ENCODE data around the gene RPS19BP1.
"Not testable (repeated sequence)": the region's sequence is repeated elsewhere in the genome, so short reads cannot be mapped to it uniquely, and the experiment has no call there.

The RPS19BP1 gene

DNA sequence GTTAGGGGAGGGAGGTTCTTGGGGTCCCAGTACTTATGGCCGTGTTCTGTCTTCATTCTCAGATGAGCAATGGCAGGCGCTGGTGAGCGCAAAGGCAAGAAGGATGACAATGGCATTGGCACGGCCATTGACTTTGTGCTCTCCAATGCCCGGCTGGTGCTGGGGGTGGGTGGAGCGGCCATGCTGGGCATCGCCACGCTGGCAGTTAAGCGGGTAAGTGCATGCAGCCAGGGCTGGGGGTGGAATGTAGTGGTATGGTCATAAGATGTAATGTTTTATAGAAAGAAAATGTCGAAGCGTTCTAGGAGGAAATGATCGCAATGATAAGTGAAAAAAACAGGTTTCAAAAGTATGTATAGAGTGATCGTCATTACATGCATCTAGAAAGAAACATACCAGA, 21.3 kb downstream of the RPS19BP1 start:
- DNase-seq, result no peak

DNA sequence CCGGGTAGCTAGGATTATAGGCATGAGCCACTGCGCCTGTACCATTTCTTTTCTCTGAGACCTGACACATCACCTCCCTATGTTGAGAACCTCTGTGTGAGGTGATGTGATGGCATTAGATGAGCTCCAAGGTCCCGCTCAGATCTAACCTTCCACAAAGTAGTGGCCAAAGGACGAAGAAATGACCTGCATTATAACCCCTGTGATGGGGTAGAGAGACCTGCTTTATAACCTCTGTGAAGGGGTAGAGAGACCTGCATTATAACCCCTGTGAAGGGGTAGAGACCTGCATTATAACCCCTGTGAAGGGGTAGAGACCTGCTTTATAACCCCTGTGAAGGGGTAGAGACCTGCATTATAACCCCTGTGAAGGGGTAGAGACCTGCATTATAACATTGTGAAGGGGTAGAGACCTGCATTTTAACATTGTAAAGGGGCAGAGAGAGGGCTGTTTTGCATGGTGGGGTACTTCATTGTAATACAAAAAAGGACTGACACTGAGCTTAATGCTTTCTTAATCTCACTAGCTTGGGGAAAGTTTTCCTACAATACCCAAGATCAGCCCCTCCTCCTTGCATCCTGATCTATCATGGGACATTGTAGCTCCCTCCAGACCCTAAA, 21.9 kb downstream of the RPS19BP1 start:
- DNase-seq, result no peak

DNA sequence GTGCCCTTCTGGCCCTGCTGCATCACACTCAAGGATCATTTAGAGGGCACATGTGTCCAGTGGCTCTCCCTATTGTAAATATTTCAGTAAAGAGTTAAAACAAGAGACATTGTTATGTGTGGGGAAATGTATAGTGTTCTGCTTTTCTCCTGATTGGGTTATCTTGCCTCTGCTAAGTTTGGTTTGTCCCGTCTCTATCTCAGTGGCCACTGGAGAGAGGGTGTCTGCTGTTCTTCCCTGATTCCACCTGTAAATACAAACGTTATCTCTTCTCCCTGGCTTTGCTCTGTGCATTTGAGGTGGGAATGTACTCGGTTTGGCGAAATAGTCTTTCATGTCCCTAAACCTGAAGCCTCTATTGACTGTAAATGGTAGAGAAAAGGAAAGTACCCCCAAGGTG, 24.2 kb downstream of the RPS19BP1 start:
- no peak for DNase-seq

DNA sequence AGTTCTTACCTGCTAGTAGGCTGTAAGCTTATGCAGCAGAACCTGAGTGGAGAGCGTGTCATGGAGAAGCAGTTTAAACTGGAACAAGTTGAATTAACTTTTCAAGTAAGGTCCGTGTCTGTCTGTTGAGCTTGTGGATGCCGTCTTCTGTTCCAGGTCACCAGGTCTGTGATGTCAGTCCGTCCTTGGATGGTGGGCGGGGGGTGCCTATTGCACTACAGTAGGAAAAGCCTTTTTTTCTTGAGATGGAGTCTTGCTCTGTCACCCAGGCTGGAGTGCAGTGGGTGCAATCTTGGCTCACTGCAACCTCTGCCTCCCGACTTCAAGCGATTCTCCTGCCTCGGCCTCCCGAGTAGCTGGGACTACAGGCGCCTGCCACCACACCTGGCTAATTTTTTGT, 25.5 kb downstream of the RPS19BP1 start:
- not testable (repeated sequence) for DNase-seq

DNA sequence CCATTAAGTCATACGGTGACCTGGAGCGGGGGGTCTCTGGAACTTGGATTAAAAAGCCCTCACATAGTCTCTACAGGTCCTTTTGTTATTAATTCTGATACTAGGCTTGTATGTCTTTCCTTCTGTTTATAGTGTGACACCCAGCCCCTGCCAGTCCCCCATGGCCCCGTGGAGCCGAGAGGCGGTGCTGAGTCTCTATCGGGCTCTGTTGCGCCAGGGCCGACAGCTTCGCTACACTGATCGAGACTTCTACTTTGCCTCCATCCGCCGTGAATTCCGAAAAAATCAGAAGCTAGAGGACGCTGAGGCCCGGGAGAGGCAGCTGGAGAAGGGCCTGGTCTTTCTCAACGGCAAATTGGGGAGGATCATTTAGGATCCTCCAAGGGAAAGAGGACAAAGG, 28.5 kb downstream of the RPS19BP1 start:
- no peak for DNase-seq

DNA sequence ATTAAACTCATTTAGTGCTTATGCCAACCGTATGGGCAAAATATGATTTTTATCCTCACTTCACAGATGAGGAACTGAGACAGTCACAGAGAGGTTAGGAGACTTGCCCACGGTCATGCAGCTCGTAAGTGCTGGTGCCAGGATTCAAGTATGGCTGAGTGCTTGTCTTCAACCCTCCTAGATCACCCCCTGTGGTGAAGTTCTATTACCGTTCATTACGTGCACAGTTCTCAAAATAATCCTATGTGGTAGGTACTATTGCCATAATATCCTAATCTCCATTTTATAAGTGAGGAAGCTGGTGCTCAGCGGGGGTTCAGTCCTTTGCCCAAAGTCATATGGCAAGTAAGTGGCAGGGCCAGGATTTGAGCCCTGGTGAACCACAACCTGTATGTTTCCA, 28.9 kb downstream of the RPS19BP1 start:
- DNase-seq, result no peak

DNA sequence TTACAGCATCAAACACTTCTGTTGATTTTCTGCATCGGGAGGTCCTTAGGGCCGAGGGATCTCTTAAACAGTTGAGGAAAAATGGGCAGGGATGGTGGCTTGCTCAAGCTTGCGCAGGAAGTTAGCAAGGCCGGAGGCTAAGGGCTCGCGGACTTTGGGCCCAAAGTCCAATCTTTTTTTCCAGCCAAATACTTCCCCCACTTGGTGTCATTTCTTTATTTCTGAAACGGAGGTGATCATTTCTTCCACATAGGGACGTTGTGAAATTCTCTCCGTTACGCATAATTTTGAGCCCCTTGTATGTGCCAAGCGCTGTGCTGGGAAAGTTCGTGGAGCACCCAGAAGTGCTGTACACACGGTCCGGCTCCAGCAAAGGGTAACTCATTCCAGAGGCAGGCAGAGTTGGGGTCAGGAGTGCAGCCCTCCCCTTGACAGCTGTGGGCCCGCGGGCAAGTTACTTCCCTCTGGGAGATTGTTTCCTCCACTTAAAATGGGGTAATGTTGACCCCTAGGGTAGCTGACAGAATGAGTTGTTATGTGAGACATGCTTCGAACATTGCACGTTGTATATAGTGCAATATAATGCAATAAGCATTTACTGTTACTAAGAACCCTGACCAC, 29.6 kb downstream of the RPS19BP1 start:
- DNase-seq, result no peak

DNA sequence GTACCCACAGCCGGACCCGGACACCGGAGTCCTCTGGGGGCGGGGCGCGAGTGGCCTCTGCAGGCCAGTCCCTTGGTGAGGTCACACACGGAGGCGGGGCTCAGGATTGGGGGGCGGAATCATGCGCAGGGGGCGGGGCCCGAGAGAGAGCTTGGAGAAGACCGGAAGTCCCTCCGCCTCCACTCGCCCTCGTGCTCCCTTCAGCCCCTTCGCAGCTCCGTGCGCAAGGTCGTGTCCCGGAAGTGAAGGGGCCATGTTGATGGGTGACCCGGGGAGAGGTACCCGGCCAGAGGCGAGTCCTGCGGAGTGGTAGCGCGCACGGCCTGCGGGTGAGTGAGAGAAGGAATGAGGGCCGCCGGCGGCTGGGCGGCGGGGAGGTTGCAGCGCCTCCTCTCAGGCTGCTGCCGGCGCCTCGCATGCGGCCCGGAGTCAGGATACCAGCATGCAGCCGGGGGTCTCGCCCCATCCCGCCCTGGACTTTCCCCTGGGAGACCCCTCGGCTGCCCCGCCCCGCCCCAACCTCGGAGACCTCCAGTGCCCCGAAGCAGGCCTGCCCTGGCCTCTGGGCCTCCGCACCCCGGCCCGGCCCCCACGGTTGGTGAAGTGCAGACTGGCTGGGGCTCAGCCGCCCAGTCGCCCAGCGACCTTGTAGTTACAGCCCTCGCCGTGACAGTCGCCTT, 30.3 kb downstream of the RPS19BP1 start, which contains the start of gene MIEF1:
Gene MIEF1, plus strand, starts transcription at position 182 of the 680 bp plus-strand sequence. CDS start 9,005 bp downstream, outside the sequence.
- peak; percentile 96 for DNase-seq

DNA sequence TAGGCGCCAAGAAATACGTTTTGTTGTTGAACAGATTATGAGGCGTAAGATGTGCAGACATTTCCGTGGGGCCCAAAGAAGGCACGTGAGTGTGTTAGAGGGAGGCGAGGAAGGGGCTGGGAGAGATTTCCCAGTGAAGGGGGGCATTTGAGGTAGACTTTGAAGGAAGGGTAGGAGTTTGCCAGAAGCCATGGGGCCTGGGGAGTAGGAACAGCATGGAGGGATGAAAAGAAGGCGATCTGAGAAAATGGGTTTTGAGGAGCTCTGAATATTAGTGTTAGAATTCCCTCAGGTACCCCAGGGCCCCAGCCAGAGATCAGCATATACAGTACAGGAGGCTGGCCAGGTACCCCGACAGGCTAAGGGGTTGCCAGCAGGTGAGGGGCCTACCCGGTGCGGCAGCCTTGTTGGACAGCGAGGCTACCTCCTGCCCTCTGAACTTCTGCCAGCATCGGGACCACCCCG, 30.9 kb downstream of the RPS19BP1 start:
- DNase-seq, result no peak

DNA sequence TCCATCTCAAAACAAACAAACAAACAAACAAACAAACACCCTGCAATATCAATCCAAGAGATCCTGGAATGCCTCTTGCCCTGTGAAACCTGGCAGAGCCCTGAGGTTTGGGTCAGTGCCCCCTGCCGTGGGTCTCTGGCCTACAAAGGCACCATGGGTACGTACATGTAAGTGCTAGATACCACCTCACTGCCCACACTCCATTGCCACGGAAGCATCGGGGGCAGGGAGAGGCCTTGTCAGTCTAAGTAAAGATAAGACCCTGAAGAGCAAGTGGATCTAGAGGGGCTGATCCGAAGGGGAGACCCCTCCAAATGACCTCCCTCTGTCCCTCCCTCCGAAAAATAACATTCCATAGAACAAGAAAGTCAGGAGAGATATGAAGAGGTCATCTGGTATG, 32.4 kb downstream of the RPS19BP1 start:
- no peak for DNase-seq

DNA sequence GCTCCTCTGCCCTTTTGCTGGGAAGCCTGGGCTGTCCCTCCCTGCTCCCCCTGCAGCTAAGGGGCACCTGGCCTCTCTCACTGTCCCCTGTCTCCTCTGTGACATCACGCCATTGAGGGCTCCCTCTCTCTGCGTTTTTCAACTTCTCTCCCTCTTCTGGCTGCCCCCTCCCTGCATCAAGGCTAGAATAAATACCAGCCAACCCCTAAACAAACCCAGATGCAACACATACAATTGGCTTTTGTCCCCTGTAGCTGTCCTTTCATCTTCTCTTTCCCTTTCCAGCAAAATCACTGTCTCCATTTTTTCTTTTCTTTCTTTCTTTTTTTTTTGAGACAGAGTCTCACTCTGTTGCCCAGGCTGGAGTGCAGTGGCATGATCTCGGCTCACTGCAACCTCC, 33.7 kb downstream of the RPS19BP1 start:
- no peak for DNase-seq

DNA sequence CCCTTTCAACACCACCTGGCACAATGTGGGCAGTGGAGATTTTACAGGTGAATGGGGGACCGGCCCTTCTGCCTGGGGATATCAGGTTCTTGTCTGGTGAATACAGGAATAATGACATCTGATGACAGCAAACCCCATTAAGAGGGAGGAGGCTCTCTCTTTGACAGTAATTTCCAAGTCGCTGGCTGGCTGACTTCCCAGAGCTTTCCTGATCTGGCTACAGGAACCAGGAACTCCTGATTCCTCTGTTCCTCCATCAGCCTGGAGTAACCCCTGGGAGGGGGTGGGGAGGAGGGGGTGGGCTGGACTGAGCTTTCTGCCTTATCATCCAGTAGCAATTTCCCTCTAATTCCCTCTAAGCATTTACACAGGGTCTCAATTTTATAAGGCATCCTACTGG, 34.2 kb downstream of the RPS19BP1 start:
- no peak for DNase-seq

DNA sequence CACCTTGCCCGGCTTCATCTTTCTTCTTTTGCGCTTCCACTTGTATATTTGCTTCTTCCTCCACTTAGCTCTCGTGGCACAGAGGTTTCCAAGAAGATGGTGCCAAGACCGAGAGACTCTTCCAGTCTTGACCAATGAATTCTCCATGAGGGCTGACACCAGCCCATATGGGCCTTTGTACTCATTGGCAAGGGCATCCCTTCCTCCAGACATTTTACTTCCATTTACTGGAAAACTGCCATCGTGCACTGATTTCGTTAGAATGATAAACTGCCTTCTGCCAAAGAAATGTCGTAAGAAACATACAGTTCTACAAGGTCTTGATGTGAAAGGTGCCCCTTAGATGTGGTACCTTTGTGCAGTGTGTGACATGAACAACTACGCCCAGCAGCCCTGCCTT, 35.1 kb downstream of the RPS19BP1 start:
- no peak for DNase-seq

DNA sequence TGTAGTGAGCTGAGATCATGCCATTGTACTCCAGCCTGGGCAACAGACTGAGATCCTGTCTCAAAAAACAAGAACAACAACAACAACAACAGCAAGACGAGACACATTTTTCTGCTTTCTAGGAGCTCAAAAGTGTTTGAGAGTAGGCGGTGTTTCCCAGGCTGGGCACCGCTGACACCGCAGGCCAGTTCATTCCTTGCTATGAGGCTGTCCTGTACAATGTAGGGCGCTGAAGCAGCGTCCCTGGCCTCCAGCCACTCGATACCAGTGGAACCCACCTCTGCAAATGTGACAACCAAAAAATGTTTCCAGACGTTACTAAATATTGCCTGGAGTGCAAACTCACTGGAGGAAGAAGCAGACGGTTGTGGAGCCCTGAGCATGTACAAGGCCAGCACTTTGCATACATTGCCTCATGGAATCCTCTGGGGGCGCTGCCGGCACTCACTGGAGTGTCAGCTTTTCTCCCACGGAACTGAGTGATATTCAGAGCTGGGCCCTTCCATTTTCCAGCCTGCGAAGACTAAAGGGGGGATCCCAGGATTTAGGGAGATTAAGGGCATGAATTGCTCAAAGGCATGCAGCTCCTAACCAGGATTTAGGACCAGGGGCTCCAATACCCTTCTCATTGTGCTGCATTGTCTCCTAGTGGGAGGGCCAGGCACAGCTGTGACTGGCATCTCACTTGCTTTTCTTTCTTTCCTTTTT, 36.3 kb downstream of the RPS19BP1 start:
- peak; percentile 64 for DNase-seq

DNA sequence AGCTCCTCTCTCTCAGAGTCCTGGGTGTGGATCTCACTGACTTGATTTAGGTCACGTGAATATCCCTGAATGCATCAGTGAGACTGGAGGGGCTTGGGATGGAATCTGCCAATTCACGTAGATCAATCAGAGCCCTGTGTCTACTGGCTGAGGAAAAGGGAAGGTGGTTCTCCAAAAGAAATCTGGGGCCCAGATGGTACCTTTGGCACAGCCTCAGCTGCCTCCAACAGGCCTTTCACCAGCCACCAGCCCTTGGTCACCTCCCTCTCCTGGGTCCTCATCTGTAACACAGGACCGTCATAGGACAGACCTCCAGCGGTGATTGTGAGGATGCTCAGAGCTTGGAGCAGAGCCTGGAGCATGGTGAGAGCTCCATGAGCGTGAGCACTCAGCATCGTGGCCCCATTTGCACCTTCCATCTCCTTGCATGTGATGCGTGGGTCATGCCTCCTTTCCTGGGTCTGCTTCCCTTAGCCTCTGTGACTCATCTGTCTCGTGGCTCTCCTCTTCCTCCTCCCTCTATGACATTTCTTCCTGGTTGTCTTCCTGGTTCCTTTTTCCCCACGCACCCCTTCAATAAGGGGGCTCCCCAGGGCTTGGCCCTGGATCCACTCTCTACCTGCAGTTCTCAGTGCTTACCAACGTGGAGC, 38.0 kb downstream of the RPS19BP1 start:
- no peak for DNase-seq

DNA sequence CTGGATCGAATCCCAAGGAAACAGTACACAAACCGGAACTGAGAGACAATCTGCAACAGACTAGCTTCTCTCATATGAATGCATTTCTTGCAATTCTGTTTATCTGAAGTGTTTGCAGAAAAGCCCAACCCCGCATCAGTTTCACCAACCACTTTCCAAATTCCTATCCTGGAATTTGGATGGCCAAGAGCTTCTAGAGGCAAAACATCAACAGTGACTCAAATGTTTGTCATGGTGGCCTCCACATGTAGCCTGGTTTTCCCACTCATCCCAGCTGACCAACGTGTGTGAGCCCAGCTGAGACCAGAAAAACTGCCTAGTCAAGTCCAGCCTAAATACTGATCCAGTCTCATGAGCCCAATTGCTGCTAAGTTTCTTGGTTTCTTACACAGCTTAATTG, 38.8 kb downstream of the RPS19BP1 start:
- peak; percentile 90 for DNase-seq

DNA sequence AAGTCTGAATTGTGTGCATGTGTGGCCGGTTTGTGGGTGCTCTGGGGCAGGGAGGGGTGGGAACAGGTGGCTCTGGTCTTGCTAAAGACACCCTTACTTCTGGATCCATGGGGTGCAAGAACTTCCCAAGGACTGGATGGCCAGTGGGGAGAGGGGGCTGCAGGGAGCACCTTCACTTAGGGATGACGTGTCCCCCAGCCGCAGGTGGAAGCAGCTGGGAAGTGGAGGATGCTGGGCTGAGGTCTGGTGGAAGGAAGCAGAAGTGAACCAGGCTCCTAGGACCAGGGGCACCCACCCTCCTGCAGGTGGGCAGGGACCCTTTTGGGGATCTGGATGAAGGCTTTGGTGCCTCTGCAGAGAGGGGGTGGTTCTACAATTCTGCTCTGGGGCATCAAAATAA, 40.4 kb downstream of the RPS19BP1 start:
- DNase-seq, result no peak

DNA sequence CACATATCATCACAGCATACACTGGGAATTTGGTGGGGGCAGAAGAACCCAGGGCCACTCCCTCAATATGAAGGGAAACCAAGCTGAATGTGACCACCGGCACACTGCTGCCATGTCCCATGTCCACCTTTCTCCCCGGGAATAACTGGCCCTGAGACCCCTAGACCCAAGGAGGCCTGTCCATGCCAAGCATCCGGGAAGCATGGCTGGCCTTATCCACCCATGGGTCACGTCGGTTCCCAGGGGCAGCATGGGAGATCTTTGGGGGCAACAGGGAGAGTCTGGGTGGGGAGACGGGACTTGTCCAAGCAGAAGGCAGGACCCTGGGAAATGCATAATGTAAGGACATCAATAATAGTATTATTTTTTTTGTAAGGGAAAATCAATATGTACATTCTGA, 40.9 kb downstream of the RPS19BP1 start:
- DNase-seq, result no peak

DNA sequence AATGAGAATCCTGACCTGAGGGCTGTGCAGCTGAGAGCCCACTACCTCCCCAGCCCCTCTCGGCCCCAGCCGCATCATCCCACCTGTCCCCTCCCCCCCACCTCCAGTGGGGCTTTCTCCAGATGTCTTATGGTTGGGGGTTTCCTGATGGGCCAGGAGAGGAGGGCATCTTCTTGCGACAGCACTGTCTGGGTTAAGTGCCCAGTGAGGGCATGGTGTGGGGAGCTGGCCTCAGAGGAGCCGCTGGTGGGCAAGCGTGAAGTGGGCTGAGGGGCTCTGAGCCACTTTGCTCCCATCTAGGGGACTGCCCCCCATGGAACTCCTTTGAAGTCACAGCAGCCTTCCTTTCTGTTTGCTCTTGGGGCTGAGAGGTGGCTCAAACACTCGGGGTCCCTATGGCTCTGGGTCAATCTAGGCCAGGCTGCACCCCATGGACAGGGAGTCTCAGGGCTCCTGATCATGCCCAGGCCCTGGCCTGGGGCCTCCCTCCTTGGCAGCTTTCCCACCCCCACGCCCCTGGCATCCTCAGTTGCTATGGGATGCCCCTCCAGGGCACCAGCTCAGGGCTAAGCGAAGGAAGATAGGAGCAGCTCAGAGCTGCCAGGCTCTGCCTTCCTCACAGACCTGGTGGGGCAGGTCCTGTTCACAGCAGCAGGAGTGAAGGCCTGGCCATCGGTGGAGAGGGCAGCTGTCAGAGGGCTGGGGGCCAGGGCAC, 41.4 kb downstream of the RPS19BP1 start:
- DNase-seq, result no peak

DNA sequence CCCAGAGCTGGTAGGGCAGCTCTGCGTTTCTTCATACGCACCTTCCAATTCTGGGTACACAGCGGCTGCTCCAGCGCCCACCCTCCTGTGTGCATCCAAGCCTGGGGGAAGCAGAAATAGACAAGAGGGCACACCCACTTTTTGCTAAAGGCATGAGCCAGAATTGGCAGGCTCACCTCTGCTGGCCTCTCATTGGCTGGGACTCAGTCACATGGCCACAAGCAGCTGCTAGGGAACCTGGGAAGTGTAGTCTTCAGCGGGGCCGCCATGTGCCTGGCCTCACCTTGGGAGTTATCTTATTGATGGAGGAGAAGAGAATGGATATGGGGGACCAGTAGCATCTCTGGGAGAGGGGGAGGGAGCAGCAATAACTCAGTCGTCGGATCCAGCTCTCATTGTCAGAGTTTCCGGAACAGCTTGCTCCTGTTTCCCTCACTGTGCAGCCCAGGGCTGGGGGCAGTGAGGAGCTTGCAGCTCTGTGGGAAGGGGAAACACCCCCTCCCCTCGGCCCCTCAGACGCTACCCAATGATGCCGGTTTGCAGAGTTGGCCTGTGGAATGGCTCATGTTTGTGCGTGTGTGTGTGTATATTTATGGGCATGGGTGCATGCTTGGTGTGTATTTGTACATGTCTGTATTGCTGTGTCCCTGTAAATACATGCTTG, 42.3 kb downstream of the RPS19BP1 start:
- peak; percentile 67 for DNase-seq
